WERI-Rb-1 (cell line): ENCODE results near the gene ZNF726.

Experiments
- DNase-seq: peaks from one replicate; pipeline ENCODE4 v3.0.0-alpha.2; 2020
- H3K27ac ChIP-seq: fragments of 250-450 bp; sonication (Bioruptor Pico); 2 replicates; pipeline ENCODE4 v1.5.1; 2020; ENCODE audit warnings: mild to moderate bottlenecking, moderate library complexity
- H3K27me3 ChIP-seq: fragments of 250-450 bp; sonication (Bioruptor Pico); 2 replicates; pipeline ENCODE4 v1.5.1; 2021; ENCODE audit warnings: mild to moderate bottlenecking, low read depth, moderate library complexity; ENCODE audit not compliant: insufficient read depth, severe bottlenecking
- H3K36me3 ChIP-seq: fragments of 250-450 bp; sonication (Bioruptor Pico); 2 replicates; pipeline ENCODE4 v1.5.1; 2020; ENCODE audit warnings: mild to moderate bottlenecking, moderate library complexity
- H3K4me3 ChIP-seq: 2 replicates; pipeline ENCODE4 v1.5.1; 2011; ENCODE audit warnings: low read depth, mild to moderate bottlenecking, control low read depth, low read length
- H3K9me3 ChIP-seq: fragments of 250-450 bp; sonication (Bioruptor Pico); 2 replicates; pipeline ENCODE4 v1.5.1; 2021; ENCODE audit warnings: mild to moderate bottlenecking, moderate library complexity; ENCODE audit not compliant: severe bottlenecking
- CTCF ChIP-seq: IDR thresholded peaks from 2 replicates; pipeline ENCODE4 v1.5.1; 2011; ENCODE audit warnings: low read depth, mild to moderate bottlenecking, control low read depth, inconsistent platforms, low read length

Gene ZNF726

GRCh38 chr19:23904406-23904805 is 10.3 kb upstream of the ZNF726 start:
- TF ChIP-seq CTCF = no peak
- H3K4me3 ChIP-seq = no peak overlapping the region
- H3K9me3 ChIP-seq = peaks cover 2% of the 10 kb centered on the region
- peaks cover 11% of the 10 kb centered on the region for H3K27me3 ChIP-seq
- H3K27ac ChIP-seq = no peak overlapping the region
- no peaks in the 10 kb centered on the region for H3K36me3 ChIP-seq
- DNase-seq = no peak

DNA sequence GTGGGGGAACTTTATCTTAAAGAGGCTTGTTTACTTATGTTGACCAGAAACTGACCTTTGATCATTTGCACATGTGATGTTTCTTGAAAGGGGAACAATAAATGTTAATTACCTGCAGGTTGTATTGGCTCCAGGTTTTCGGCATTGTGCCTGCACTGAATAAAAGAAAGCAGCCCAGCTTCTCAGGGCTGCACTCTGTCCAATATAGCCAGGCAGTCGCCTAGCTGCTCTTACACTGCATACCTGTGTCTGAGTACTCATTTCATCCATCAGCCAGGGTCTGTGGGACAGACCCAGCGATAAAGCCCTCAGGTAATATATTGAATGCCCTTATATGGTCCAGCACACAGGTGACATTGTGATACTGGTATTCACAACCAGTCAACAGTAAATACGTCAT is 8.9 kb upstream of the ZNF726 start:
- Histone ChIP-seq H3K4me3 (no peak overlapping the region), H3K36me3 (no peaks in the 10 kb centered on the region), H3K9me3 (peaks cover 2% of the 10 kb centered on the region), H3K27me3 (peaks cover 11% of the 10 kb centered on the region), H3K27ac (no peak overlapping the region)
- TF ChIP-seq CTCF = no peak
- no peak for DNase-seq

DNA sequence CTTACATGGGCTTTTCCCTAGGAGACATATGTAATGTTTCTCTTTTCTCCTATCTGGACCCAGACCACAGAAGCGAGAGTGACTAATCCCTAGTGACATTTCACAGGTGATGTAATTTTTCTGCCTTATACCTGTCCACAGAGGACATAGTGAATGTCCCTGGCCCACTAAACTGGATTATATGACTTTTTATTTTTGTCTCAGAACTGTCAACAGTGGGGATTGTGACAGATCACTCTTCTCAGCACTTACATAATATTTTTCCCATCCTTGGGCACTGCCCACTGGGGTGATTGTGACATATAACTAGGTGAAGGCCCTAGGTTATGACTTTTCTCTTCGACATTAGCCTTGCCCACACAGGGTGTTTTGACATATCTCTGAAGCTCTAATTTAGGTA is 7.9 kb upstream of the ZNF726 start:
- peaks cover 2% of the 10 kb centered on the region for H3K9me3 ChIP-seq
- no peaks in the 10 kb centered on the region for H3K36me3 ChIP-seq
- no peak for DNase-seq
- no peak overlapping the region for H3K4me3 ChIP-seq
- no peak for TF ChIP-seq CTCF
- H3K27ac ChIP-seq = no peak overlapping the region
- peaks cover 5% of the 10 kb centered on the region for H3K27me3 ChIP-seq

- Histone ChIP-seq H3K9me3 (peaks cover 2% of the 10 kb centered on the region), H3K4me3 (no peak overlapping the region), H3K36me3 (no peaks in the 10 kb centered on the region), H3K27me3 (peaks cover 5% of the 10 kb centered on the region), H3K27ac (no peak overlapping the region)
- TF ChIP-seq CTCF = no peak
- DNase-seq = no peak
Observed at GRCh38 chr19:23908165-23908564, 6.5 kb upstream of the ZNF726 start.

DNA sequence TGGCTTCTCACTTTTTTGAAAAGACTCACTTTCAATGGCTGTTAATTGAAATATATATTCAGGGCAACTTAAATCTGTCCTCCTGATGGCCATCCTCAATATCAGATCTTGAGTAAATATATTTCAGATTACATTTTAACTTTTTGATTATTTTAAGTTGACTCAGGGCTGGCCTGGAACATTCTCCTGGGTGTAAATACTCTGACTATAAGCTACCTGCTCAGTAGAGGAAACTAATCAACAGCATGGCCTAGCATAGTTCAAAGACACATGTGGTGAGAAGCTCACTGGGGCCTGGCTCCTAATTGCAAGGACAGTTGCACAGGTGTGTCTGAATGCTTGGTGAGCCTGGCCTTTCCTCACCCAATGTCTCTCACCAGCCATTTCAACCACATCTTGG is 5.5 kb upstream of the ZNF726 start:
- Histone ChIP-seq H3K36me3 (no peaks in the 10 kb centered on the region), H3K27ac (no peak overlapping the region), H3K27me3 (peaks cover 9% of the 10 kb centered on the region), H3K4me3 (no peak overlapping the region), H3K9me3 (peaks cover 5% of the 10 kb centered on the region)
- DNase-seq = no peak
- no peak for TF ChIP-seq CTCF

DNA sequence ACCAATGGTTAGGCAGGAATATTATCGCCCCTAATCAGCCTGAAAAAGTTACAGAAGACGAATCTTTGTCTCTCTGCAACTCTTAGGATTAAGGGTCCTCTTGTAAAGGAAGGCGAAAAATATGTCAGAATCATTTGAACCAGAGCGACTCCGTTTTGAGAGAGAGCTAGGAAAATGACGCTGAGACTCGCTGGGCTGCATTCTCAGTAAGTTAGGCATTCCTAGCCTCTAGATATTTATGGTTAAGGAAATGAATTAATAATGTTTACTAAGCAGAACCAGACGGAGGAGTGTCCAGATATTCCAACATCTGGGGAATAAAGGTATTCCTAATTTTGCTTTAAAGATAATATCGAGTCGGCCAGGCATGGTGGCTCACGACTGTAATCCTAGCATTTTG is 755 bp upstream of the ZNF726 start:
- no peak for TF ChIP-seq CTCF
- peaks cover 3% of the 10 kb centered on the region for H3K9me3 ChIP-seq
- H3K27ac ChIP-seq = no peak overlapping the region
- no peak overlapping the region for H3K4me3 ChIP-seq
- peaks cover 7% of the 10 kb centered on the region for H3K27me3 ChIP-seq
- no peak for DNase-seq
- no peaks in the 10 kb centered on the region for H3K36me3 ChIP-seq
